HG02938 (cell line): ENCODE measurements around the gene GMCL1.
"Not testable (repeated sequence)": the region's sequence is repeated elsewhere in the genome, so short reads cannot be mapped to it uniquely, and the experiment has no call there.

Experiments
- ATAC-seq: cut with Tn5 transposase; IDR thresholded peaks from one replicate; pipeline ENCODE4 v1.9.1; 2021; ENCODE audit warnings: mild to moderate bottlenecking, moderate library complexity; ENCODE audit not compliant: unreplicated experiment

GMCL1 gene

GRCh38 chr2:69805887-69806286 is 23.6 kb upstream of the GMCL1 start:
- no peak for ATAC-seq

- ATAC-seq: no peak
Measured at GRCh38 chr2:69807821-69808540, 21.5 kb upstream of the GMCL1 start.

DNA sequence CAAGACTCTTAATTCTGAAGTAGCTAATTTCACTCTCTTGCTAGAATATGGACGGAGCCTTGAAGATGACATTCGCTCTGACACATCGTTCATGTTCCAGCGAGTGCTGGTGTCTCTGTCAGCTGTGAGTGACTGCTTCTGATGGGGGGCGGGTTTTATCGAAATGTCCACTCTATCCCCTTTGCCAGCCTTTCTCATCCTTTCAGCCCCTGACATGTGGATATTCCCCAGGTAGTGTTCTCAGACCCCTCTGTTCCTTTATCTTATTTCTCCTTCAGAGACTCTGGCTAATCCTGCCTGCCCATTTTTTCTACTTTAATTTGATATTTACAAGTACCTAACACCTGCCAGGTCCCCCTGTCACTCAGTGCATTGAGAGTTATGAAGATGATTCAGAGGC is 18.9 kb upstream of the GMCL1 start:
- ATAC-seq: no peak

- ATAC-seq: no peak
Measured at GRCh38 chr2:69811018-69811417, 18.4 kb upstream of the GMCL1 start.

DNA sequence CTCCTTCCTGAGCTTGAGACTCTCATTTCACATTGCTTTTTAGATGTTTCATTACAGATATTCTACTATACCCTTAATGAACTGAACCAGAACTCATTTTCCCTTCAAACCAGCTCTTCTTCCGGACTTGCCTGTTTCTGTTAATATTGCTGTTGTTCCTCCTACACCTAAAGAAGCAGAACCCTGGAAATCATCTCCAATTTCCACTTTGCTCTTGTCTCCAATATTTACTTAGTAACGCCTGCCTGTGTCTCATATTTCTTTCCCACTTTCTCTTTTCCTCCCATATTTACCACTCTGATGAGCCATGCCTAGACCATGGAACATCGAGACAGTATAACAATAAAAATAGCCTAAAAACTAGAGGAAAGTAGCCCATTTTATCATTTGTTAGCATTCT is 17.9 kb upstream of the GMCL1 start:
- no peak for ATAC-seq

GRCh38 chr2:69815717-69816116 is 13.7 kb upstream of the GMCL1 start:
- no peak for ATAC-seq

DNA sequence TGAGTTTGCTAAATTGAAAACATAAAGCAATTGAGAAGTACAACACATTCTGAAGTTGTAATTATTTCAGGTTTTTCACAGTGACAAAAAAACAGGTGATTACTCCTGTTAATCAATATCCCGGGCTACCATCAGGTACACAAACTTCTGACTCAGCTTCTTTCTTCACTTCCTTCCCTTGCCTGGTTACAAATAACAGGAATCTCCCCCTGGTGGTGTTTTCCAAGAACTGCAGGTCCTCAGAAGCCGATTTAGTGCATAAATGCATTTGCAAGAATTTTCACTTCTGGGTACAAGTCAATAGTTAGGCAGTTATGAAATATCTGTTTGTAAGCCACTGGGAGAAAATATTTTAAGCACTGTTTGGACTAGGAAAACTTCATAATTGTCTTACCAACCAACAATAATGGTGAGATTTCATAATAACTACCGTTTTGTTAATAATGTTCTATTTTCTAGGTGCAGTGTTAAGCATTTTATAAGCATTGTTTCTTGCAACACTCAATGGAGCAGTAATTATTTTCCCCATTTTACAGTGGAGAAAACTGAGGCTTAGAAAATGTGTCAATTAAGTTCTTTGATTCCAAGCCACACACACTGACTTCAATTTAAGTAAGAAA is 12.4 kb upstream of the GMCL1 start:
- no peak for ATAC-seq

DNA sequence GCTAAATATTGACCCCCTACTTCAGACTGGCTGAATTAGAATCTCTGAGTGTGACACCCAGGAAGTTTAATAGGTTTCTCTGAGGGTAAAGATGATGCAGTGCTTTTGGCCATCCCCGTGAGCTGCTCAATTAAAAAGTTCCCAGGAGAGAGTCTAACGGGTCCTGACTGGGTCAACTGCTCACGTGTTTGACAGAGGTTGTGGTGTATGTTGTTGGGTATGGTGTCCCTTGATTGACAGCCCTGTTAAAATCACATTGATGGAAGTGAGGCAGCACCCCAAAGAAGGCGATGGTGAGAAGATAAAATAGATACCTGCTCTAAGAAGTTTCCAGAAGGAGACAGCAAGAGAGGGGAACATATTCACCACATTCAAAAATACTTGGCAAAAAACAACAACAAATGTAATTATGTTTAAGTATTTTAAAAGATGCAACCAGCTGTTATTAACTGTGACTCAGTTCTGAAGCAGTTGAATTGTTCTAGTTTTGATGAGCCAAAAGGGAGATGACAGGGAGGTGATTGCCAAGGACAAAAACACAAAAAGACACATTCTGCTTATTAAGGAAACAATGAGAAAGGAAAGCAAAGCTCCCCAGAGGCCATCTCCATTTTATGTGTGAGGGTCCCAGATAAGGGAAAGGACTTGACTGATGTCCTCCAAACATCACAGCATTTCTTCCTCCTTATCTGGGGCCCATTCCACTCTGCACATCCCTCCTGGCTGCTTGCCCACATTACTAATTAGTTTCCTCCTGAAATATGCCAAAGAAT is 11.5 kb upstream of the GMCL1 start:
- no peak for ATAC-seq

- no peak for ATAC-seq
Measured at GRCh38 chr2:69827796-69828540, 1.5 kb upstream of the GMCL1 start.

- ATAC-seq: peak; percentile 12
Measured at GRCh38 chr2:69828938-69829255, 563 bp upstream of the GMCL1 start.

DNA sequence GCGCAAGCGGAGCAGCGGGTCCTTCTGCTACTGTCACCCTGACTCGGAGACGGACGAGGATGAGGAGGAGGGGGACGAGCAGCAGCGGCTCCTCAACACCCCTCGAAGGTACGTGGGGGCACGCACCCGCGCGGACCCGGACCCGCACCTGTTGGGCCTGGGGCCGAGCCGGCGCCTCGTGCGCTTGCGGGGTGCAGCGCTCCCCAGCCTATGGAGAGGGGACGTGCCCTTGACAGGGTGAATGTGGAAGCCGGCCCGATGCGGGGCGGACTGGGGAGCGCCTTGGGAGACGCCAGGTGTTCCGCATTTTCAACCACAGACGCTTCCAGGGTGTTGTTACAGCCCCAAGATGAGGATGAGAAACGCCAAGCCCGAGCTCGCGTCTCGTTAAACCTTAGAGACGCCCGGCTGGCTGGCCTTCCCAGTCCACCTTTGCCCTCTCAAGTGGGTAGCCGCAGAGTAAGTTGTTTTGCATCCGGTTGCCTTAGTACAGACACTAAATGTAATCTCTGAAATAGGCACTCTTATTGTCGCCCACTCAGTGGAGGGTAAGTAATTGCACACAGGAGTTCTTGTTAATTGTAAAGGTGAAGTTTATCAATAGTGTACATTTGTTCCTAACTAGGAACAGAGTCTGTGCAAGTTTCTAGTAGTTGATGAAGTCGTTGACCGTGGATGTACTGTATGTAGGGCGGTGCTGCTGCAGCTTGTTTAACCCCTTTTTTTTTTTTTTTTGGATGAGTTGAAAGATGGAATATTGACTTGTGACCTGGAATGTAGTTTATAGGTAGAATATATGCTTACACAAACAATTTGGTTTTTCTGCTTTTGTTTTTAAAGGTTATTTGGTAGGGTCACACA is 815 bp downstream of the GMCL1 start:
- peak; percentile 18 for ATAC-seq

DNA sequence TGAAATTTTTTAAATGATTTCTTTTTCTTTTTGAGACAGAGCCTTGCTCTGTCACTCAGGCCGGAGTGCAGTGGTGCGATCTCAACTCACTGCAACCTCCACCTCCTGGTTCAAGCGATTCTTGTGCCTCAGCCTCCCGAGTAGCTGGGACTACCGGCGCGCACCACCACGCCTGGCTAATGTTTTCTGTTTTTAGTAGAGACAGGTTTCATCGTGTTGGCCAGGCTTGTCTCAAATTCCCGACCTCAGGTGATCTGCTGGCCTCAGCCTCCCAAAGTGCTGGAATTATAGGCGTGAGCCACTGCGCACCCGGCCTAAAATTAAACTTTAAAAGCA is 1.4 kb downstream of the GMCL1 start:
- not testable (repeated sequence) for ATAC-seq

DNA sequence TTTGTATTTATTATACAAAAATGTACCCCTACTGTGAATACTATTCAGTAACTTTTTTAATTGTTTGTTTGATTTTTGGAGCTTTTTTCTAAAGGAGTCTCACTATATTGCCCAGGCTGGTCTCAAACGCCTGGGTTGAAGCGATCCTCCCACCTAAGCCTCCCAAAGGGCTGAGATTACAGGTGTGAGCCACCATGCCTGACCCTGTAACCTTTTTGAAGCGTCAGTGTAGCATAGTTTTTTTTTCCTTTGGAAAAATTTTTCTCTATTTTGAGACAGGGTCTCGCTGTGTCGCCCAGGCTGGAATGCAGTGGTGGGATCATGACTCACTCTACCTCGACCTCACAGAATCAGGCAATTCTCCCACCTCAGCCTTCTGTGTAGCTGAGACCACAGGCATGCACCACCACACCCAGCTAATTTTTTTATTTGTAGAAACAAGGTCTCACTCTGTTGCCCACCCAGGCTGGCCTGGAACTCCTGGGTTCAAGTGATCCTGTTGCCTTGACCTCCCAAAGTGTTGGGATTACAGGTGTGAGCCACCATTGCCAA is 2.0 kb downstream of the GMCL1 start:
- no peak for ATAC-seq

GRCh38 chr2:69833752-69834151 is 4.3 kb downstream of the GMCL1 start:
- no peak for ATAC-seq

DNA sequence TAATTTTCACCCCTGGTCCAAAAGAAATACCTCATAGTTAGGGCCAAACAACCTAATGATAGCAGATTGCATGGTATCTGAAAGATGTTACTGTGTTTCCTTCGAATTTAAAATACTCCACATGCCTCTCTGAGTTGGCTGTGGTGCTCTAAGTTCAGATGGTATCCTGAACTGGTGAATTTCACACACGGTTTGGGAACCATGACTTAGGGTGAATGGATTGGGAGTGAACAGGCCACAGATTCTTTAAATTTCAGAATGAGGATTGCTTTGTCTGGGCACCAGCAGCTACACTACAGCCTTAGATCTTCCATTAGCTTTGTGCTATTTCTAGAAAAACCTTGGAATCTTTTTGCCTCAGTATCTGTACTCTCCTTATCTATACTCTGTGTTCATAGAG is 6.2 kb downstream of the GMCL1 start:
- no peak for ATAC-seq

DNA sequence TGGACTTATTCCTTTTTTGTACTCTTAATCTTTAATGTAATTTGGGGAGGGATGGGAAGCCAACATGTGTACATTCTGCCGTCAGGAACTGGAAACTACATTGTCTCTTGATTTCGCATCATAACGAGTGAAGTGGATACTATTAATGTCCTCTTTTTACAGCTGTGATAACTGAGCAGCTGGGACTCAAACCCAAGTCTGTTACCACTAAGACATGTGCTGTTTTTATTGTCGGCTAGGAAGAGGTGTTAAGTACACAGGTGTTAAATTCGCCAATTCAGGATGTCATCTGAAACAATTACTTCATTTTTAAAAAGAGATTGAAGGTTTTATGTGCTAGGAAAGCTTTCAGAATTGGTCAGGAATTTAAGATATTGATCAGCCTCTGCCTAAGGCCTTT is 6.9 kb downstream of the GMCL1 start:
- no peak for ATAC-seq

DNA sequence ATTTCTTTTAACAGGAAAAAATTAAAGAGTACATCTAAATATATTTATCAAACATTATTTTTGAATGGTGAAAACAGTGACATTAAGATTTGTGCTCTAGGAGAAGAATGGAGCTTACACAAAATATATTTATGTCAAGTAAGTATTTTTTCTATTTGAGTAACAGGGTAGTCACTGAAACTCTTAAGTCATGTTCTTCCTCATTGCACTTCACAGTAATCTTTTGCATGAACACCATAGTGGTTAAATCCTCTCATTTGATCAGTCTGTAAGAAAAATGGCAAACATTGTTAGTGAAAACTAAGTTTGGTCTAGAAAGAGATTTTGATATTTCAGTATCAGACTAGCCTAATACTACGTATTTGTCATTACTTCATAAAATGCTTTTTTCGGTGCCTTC is 8.1 kb downstream of the GMCL1 start:
- ATAC-seq: no peak

GRCh38 chr2:69843993-69844392 is 14.5 kb downstream of the GMCL1 start:
- no peak for ATAC-seq

DNA sequence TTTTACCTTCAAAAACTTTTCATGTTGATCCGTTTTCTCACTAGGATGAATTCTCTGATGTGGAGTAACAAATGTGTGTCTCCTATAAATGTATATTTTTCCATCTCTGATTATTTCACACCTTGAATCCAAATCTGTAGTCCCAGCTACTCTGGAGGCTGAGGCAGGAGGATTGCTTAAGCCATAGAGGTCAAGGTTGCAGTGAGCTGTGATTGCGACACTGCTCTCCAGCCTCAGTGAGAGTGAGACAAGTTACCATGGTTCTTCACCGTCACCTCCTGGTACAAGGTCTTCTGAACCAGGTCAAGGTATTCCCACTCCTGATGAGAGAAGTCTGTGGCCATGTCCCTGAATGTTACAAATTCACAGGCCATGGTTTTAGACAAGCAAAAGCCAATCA is 15.1 kb downstream of the GMCL1 start:
- no peak for ATAC-seq
